Measurements from ENCODE around the gene STK36. TPM values are rescaled to one million over a fixed set of nuclear protein-coding genes. Genes with fewer than 3 reads are reported as not detected.
A peak's percentile ranks its signal among the peaks of the same experiment; 100 is the strongest.

Gene STK36
- total and polyA plus RNA-seq, 4 experiments from 2014 or later, result 3.7 to 27.3 (median 15.1) TPM

DNA sequence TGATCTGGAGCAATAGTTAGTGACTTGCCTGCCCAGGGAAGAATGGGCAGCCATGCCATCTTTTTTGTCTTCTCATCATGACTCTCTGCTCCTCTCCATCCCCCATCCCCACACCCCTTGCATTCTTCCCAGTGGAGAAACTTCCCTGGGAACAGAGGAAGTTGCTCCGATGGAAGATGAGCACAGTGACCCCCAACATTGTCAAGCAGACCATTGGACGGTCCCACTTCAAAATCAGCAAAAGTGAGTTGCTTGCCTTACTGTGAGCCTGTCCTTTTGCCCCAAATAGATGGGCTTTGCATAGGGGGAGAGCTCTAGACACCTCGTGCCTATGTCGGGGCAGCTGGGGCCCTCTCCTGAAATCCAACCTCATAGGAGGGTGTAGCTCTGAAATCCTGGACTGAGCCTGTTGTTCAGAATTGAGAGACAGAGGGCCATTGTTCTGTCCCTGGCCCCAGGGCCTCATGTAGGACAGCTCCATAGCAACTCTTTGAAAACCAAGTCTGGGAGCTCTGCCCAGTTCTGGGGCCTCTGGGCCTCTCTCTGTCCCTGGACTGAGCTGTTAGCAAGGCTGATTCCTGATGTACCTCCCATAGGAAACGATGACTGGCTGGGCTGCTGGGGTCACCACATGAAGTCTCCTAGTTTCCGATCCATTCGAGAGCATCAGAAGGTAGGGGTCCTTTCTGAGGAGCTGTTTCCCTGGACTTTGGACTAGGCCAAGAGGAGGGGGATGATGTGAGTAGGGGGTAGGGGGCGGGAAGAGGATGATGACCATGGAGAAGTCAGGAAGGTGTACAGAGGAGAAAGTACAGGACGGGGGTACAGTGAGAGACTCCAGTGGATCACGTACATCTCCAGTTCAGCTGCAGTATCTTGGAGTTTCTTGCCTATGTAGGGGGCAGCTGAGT, 73.9 kb downstream of the STK36 start:
- Histone ChIP-seq H3K27me3 (ENCODE audit: insufficient read depth, low read length) (no peaks in the 10 kb centered on the region), H3K9me3 (ENCODE audit: control insufficient read depth in 1 of 2, low read length in 2 of 2) (no peaks in the 10 kb centered on the region), H3K27ac (ENCODE audit: low read depth, low read length) (no peak overlapping the region), H3K36me3 (ENCODE audit: insufficient read depth, low read length) (peaks cover 46% of the 10 kb centered on the region), H3K4me3 (ENCODE audit: low read length in 2 of 2) (no peak overlapping the region), H3K4me1 (ENCODE audit: insufficient read depth, low read length) (no peaks in the 10 kb centered on the region)
- peaks cover 0 to 2% (median 0%) of the 10 kb centered on the region in 4 donors for H3K4me1 Mint-ChIP-seq
- ChIA-PET CTCF (ENCODE audit: partially characterized antibody) (no interaction called here), POLR2A (ENCODE audit: partially characterized antibody) (no interaction called here)
- H3K27ac Mint-ChIP-seq, result peak overlapping the region in 2 of 7 donors; percentile 7 to 16
- peaks cover 67 to 69% of the 10 kb centered on the region in 2 donors for H3K36me3 Mint-ChIP-seq
- DNase-seq, result no peak
- intact Hi-C loops (cut with micrococcal nuclease), result no loop called here
- H3K4me3 Mint-ChIP-seq, result no peak overlapping the region
- H3K9me3 Mint-ChIP-seq, result no peaks in the 10 kb centered on the region
- H3K27me3 Mint-ChIP-seq, result no peaks in the 10 kb centered on the region

GRCh38 chr2:218746470-218746795, 74.5 kb downstream of the STK36 start:
- H3K9me3 ChIP-seq (ENCODE audit: control insufficient read depth in 1 of 2, low read length in 2 of 2), result no peaks in the 10 kb centered on the region
- Mint-ChIP-seq H3K27me3 (no peaks in the 10 kb centered on the region), H3K4me1 (peaks cover 0 to 2% (median 0%) of the 10 kb centered on the region in 4 donors), H3K9me3 (no peaks in the 10 kb centered on the region), H3K36me3 (peaks cover 70 to 72% of the 10 kb centered on the region in 2 donors), H3K27ac (peak overlapping the region in 1 of 7 donors; percentile 7), H3K4me3 (no peak overlapping the region)
- no peaks in the 10 kb centered on the region for H3K27me3 ChIP-seq (ENCODE audit: insufficient read depth, low read length)
- no peak overlapping the region for H3K4me3 ChIP-seq (ENCODE audit: low read length in 2 of 2)
- intact Hi-C loops (cut with micrococcal nuclease), result no loop called here
- H3K36me3 ChIP-seq (ENCODE audit: insufficient read depth, low read length), result peaks cover 48% of the 10 kb centered on the region
- DNase-seq, result no peak
- ChIA-PET POLR2A (ENCODE audit: partially characterized antibody) (no interaction called here), CTCF (ENCODE audit: partially characterized antibody) (no interaction called here)
- H3K4me1 ChIP-seq (ENCODE audit: insufficient read depth, low read length), result no peaks in the 10 kb centered on the region
- no peak overlapping the region for H3K27ac ChIP-seq (ENCODE audit: low read depth, low read length)

GRCh38 chr2:218746960-218747359, 75.1 kb downstream of the STK36 start:
- H3K27ac Mint-ChIP-seq, result no peak overlapping the region
- Histone ChIP-seq H3K27ac (ENCODE audit: low read depth, low read length) (no peak overlapping the region), H3K4me3 (ENCODE audit: low read length in 2 of 2) (no peak overlapping the region), H3K36me3 (ENCODE audit: insufficient read depth, low read length) (peaks cover 48% of the 10 kb centered on the region), H3K27me3 (ENCODE audit: insufficient read depth, low read length) (no peaks in the 10 kb centered on the region), H3K9me3 (ENCODE audit: control insufficient read depth in 1 of 2, low read length in 2 of 2) (no peaks in the 10 kb centered on the region), H3K4me1 (ENCODE audit: insufficient read depth, low read length) (no peaks in the 10 kb centered on the region)
- ChIA-PET POLR2A (ENCODE audit: partially characterized antibody) (no interaction called here), CTCF (ENCODE audit: partially characterized antibody) (no interaction called here)
- H3K36me3 Mint-ChIP-seq, result peaks cover 70 to 75% of the 10 kb centered on the region in 2 donors
- H3K9me3 Mint-ChIP-seq, result no peaks in the 10 kb centered on the region
- H3K4me1 Mint-ChIP-seq, result peaks cover 0 to 2% (median 0%) of the 10 kb centered on the region in 4 donors
- H3K4me3 Mint-ChIP-seq, result no peak overlapping the region
- H3K27me3 Mint-ChIP-seq, result no peaks in the 10 kb centered on the region
- intact Hi-C loops (cut with micrococcal nuclease), result no loop called here
- no peak for DNase-seq

GRCh38 chr2:218748741-218749441, 77.0 kb downstream of the STK36 start:
- H3K4me3 Mint-ChIP-seq, result no peak overlapping the region
- H3K27me3 ChIP-seq (ENCODE audit: insufficient read depth, low read length), result no peaks in the 10 kb centered on the region
- no peak overlapping the region for H3K27ac Mint-ChIP-seq
- H3K27ac ChIP-seq (ENCODE audit: low read depth, low read length), result no peak overlapping the region
- H3K27me3 Mint-ChIP-seq, result no peaks in the 10 kb centered on the region
- peaks cover 0 to 2% (median 0%) of the 10 kb centered on the region in 4 donors for H3K4me1 Mint-ChIP-seq
- no peaks in the 10 kb centered on the region for H3K9me3 Mint-ChIP-seq
- H3K36me3 ChIP-seq (ENCODE audit: insufficient read depth, low read length), result peaks cover 55% of the 10 kb centered on the region
- ChIA-PET CTCF (ENCODE audit: partially characterized antibody) (interaction anchor here (0.6 to 0.7 kb wide), 2 partner anchors 35 to 227 kb away, joined by 3 read pairs; no protein-coding TSS in a partner anchor), POLR2A (ENCODE audit: partially characterized antibody) (no interaction called here)
- H3K4me3 ChIP-seq (ENCODE audit: low read length in 2 of 2), result no peak overlapping the region
- intact Hi-C loops (cut with micrococcal nuclease), result no loop called here
- H3K36me3 Mint-ChIP-seq, result peaks cover 80 to 88% of the 10 kb centered on the region in 2 donors
- DNase-seq, result no peak
- H3K4me1 ChIP-seq (ENCODE audit: insufficient read depth, low read length), result no peaks in the 10 kb centered on the region
- no peaks in the 10 kb centered on the region for H3K9me3 ChIP-seq (ENCODE audit: control insufficient read depth in 1 of 2, low read length in 2 of 2)

Other genes with a start within 250 kb of the STK36 start
- gene USP37, start 103.7 kb upstream of the STK36 start, total RNA-seq, result 10 to 100 TPM; 28.2 to 29.1 TPM
- 10 to 100 TPM in 1 of 2 donors, 1 to 10 TPM in 1; 8.5 to 11.0 TPM for gene USP37, start 103.7 kb upstream of the STK36 start, polyA plus RNA-seq
- 10 to 100 TPM; 53.9 to 58.0 TPM for gene CNOT9, start 103.2 kb upstream of the STK36 start, total RNA-seq
- 10 to 100 TPM; 19.4 to 22.9 TPM for gene CNOT9, start 103.2 kb upstream of the STK36 start, polyA plus RNA-seq
- gene PLCD4, start 64.2 kb upstream of the STK36 start, total RNA-seq, result under 1 TPM; 0.26 to 0.30 TPM
- gene PLCD4, start 64.2 kb upstream of the STK36 start, polyA plus RNA-seq, result under 1 TPM in 1 of 2 donors, not detected in 1; 0.49 TPM
- 10 to 100 TPM; 44.4 to 54.5 TPM for gene ZNF142, start 12.5 kb upstream of the STK36 start, total RNA-seq
- 10 to 100 TPM in 1 of 2 donors, 1 to 10 TPM in 1; 1.9 to 17.3 TPM for gene ZNF142, start 12.5 kb upstream of the STK36 start, polyA plus RNA-seq
- gene BCS1L, start 12.4 kb upstream of the STK36 start, total RNA-seq, result 10 to 100 TPM; 53.0 to 57.2 TPM
- 10 to 100 TPM; 13.9 to 18.2 TPM for gene BCS1L, start 12.4 kb upstream of the STK36 start, polyA plus RNA-seq
- gene RNF25, start 84 bp upstream of the STK36 start, total RNA-seq, result 10 to 100 TPM; 28.6 to 32.9 TPM
- 10 to 100 TPM; 13.5 to 22.8 TPM for gene RNF25, start 84 bp upstream of the STK36 start, polyA plus RNA-seq
- 10 to 100 TPM; 23.1 to 26.1 TPM for gene TTLL4, start 38.7 kb downstream of the STK36 start, total RNA-seq
- gene TTLL4, start 38.7 kb downstream of the STK36 start, polyA plus RNA-seq, result 1 to 10 TPM in 1 of 2 donors, under 1 TPM in 1; 0.36 to 5.3 TPM
- gene CYP27A1, start 110.1 kb downstream of the STK36 start, total RNA-seq, result 1 to 10 TPM; 7.2 to 8.1 TPM
- gene CYP27A1, start 110.1 kb downstream of the STK36 start, polyA plus RNA-seq, result under 1 TPM in 1 of 2 donors, not detected in 1; 0.15 TPM
- gene PRKAG3, start 159.7 kb downstream of the STK36 start, total RNA-seq, result not detected
- gene PRKAG3, start 159.7 kb downstream of the STK36 start, polyA plus RNA-seq, result not detected
- gene WNT6, start 187.7 kb downstream of the STK36 start, total RNA-seq, result under 1 TPM in 1 of 2 experiments, not detected in 1; 0.26 TPM
- not detected for gene WNT6, start 187.7 kb downstream of the STK36 start, polyA plus RNA-seq
- 10 to 100 TPM; 11.1 to 12.4 TPM for gene WNT10A, start 208.8 kb downstream of the STK36 start, total RNA-seq
- 1 to 10 TPM; 7.6 to 8.1 TPM for gene WNT10A, start 208.8 kb downstream of the STK36 start, polyA plus RNA-seq

Data from CD4-positive, alpha-beta memory T cell (primary cell).